ENCODE data around the gene CPXM2. TPM values are rescaled to one million over a fixed set of nuclear protein-coding genes. Genes with fewer than 3 reads are reported as not detected.

The CPXM2 gene
- total and polyA plus RNA-seq, 10 of the 15 experiments (the other 5 are each of a cell fraction or from before 2014, with no cell fraction given), result 0.08 to 1.1 (median 0.58) TPM

- ChIA-PET SMC1A (ENCODE audit: uncharacterized antibody, unreplicated experiment) (interaction anchor here (1.0 kb wide), 1 partner anchor 9 kb away, joined by 3 read pairs; no protein-coding TSS in a partner anchor), POLR2A (no interaction called here), CTCF (no interaction called here), RAD21 (ENCODE audit: unreplicated experiment) (no interaction called here)
- H3K9me3 ChIP-seq (replicated peaks; ENCODE audit: control insufficient read depth, insufficient read depth, low read length), result no peaks in the 10 kb centered on the region; the same call in 1 of the 3 replicates
- BruUV-seq (replicated peaks), result no TSS peak
- H3K27me3 ChIP-seq (replicated peaks in 1 of 2; ENCODE audit: control insufficient read depth in 2 of 2, insufficient read depth in 2 of 2, low read length in 1 of 2), result no peaks in the 10 kb centered on the region; a peak in 2 of 4 replicates
- no peaks in the 10 kb centered on the region for H3K36me3 ChIP-seq (ENCODE audit: control insufficient read depth in 2 of 2, insufficient read depth in 2 of 2, low read length in 1 of 2)
- WGBS (ENCODE audit: insufficient coverage, insufficient replicate concordance, low lambda C conversion rate, missing lambda C conversion rate), result 15% methylated on average over 5 of the region's 5 CpGs
- FAIRE-seq (no peak), ATAC-seq (no peak), DNase-seq (ENCODE audit: low read depth, low spot score) (no peak)
- H3K4me2 ChIP-seq (ENCODE audit: control insufficient read depth, insufficient read depth), result no peak overlapping the region
- intact Hi-C loops (cut with micrococcal nuclease; ENCODE audit: unreplicated experiment) (no loop called here), in situ Hi-C loops (cut with MboI) (no loop called here)
- H3K79me2 ChIP-seq (ENCODE audit: control insufficient read depth, insufficient read depth, low read length), result no peaks in the 10 kb centered on the region
- H3K27ac ChIP-seq (ENCODE audit: control insufficient read depth, insufficient read depth), result no peak overlapping the region
- H4K20me1 ChIP-seq (ENCODE audit: control insufficient read depth, insufficient read depth), result no peaks in the 10 kb centered on the region
- no peak for TF ChIP-seq RELA (IDR thresholded peaks at IDR 0.05; ENCODE audit: borderline replicate concordance, partially characterized antibody)
- no peak for TF ChIP-seq MTA2 (IDR thresholded peaks at IDR 0.05; ENCODE audit: low read depth)
- TF ChIP-seq LARP7 (IDR thresholded peaks at IDR 0.05), result no peak
- TF ChIP-seq ATF2 (IDR thresholded peaks at IDR 0.05; ENCODE audit: low read length), result no peak
- TF ChIP-seq PAX8 (IDR thresholded peaks at IDR 0.05), result no peak
- no peak for TF ChIP-seq SIN3A (IDR thresholded peaks at IDR 0.05; ENCODE audit: low read depth, low read length)
- TF ChIP-seq ZBTB33 (IDR thresholded peaks at IDR 0.05), result no peak
- TF ChIP-seq JUNB (IDR thresholded peaks at IDR 0.05), result no peak
- TF ChIP-seq RELB (IDR thresholded peaks at IDR 0.05; ENCODE audit: low read depth), result no peak
- no peak for TF ChIP-seq NFXL1 (IDR thresholded peaks at IDR 0.05; ENCODE audit: borderline replicate concordance)
- TF ChIP-seq STAT3 (IDR thresholded peaks at IDR 0.05; ENCODE audit: low read depth, low read length), result no peak
- no peak for TF ChIP-seq CEBPZ (IDR thresholded peaks at IDR 0.05; ENCODE audit: low read depth, low read length)
- no peak for TF ChIP-seq GABPA (IDR thresholded peaks at IDR 0.05; ENCODE audit: low read depth)
- no peak overlapping the region for H3K9ac ChIP-seq (ENCODE audit: control insufficient read depth, insufficient read depth, low read length)
- H2AFZ ChIP-seq (ENCODE audit: control insufficient read depth, low read depth, low read length), result no peak overlapping the region
- no peaks in the 10 kb centered on the region for H3K4me1 ChIP-seq (ENCODE audit: control insufficient read depth, insufficient read depth, low read length)
- no peak overlapping the region for H3K4me3 ChIP-seq
These were observed 102.6 kb downstream of the CPXM2 start for GRCh38 chr10:123788981-123789380.
